Body of pancreas (tissue), 4 donors: ENCODE data around the gene HHAT.

Experiments used
- CTCF ChIP-seq, 7 experiments: fragments of 450-650 bp in 4 of 7; fragments of 200-600 bp in 3 of 7; sonication (generic) in 3 of 7; IDR thresholded peaks; one replicate each; pipeline ENCODE4 v1.5.1; 2016 to 2019; ENCODE audit warnings: antibody characterized with exemption in 7 of 7
- POLR2A ChIP-seq, 3 donors: fragments of 450-650 bp; IDR thresholded peaks; one replicate each; pipeline ENCODE4 v1.6.1; 2016; ENCODE audit warnings: antibody characterized with exemption in 3 of 3, mild to moderate bottlenecking in 2 of 3

- TF ChIP-seq POLR2A (IDR thresholded peaks at IDR 0.05) (no peak), CTCF (IDR thresholded peaks at IDR 0.05) (no peak)
Measured at GRCh38 chr1:210500831-210501230, 172.1 kb downstream of the HHAT start.
